Skin of body (tissue), 2 donors: Measurements from ENCODE around the gene PRKCH. TPM values are rescaled to one million over a fixed set of nuclear protein-coding genes. Genes with fewer than 3 reads are reported as not detected.

Experiments
- DNase-seq: peaks from one replicate; lab custom pipeline; 2025; lab: John Stamatoyannopoulos, UW
- total RNA-seq: library from RNA; depleted of rRNA; stranded (reverse); fragments of >200 nt; gene quantifications from one replicate; pipeline ENCODE4 v1.2.3, GENCODE V29; 2014

The PRKCH gene
- total RNA-seq, 1 donor from 2014 or later: 50.0 TPM

DNA sequence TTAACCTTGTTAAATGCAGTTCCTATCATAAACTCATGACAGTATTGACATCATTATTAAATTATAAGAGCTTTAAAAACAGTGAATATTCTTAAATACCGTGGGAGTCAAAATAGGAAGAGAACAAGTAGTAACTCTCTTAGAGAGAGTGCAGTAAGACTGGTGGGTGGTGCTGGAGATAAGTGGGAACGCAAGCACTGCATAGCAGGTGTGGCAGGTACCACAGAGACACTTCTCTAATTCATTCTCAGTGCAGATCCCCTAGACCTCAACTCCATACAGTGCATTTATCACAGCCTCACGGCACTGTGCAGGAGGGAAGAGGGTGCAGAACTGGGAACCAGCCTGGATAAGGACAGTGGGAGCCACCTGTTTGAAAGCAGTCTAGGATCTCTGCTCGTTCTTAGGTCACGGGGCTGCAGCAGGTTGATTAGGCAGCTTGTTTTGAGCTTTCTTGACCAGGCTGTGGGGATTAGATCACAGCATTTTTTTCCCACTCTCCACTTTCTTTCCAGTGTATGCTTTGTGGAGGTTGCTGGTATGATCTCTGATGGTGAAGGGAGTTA lies 165.6 kb downstream of the PRKCH start:
- no peak for DNase-seq

GRCh38 chr14:61488417-61489401 lies 167.3 kb downstream of the PRKCH start:
- DNase-seq: no peak

DNA sequence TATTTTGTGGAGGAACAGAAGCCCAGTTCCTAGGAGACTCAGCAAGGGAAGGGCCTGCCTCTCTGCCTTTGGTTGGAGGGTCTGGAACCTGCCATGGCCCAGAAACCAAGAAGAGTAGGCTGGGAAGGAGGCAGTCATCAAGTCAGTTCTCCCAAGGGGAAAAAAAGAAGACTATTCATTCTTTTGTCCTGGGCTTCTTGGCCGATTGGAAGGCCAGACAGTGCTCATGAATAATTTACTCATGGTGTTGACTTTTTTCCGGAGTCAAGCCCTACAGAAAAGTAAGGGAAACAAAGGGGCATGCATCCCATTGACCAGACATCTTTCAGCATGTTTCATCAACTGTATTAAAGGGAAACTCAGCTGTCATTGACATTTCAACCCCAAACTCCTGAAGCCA lies 168.1 kb downstream of the PRKCH start:
- no peak for DNase-seq

GRCh38 chr14:61489932-61490331 lies 168.6 kb downstream of the PRKCH start:
- no peak for DNase-seq

- DNase-seq: no peak
These were observed 169.8 kb downstream of the PRKCH start for GRCh38 chr14:61491224-61491623.

GRCh38 chr14:61491876-61492434 lies 170.6 kb downstream of the PRKCH start:
- DNase-seq: no peak

DNA sequence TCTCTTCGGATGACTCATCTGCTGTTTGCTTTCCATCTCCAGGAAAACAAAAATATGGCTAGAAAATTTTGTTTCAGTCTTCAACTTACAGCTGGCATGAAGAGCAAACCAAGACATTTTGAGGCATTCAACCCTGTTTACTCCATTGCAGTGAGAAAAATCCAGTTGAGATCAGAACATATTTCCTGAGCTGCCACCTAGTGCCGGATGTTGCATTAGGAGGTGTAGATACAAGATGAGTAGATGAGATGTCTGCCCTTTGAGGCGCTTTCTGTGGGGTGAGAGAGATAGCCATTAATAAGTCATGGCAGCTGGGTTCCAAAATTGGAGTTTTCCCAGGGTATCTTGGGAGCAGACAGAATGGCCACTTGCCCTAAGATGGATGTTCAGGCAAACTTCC lies 171.1 kb downstream of the PRKCH start:
- DNase-seq: no peak

GRCh38 chr14:61493239-61493638 lies 171.9 kb downstream of the PRKCH start:
- peak; percentile 57 for DNase-seq

DNA sequence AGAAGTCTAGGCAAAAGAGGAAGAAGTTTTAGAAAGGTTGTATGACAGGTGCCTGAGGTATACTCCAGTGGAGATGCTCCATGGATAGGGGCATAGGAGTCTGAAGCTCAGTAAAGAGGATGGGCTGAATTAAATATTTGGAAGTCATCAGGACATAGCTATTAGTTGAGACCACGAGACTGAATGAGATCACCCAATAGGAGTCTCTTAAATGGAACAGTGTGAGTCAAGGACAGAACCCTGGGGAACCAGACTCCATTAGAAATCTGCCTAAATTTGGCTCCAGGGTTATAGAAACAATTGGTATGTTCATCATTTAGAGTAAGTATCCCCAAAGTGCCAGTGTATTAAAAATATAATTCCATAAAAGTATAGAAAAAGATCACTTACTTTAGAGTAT lies 172.6 kb downstream of the PRKCH start:
- DNase-seq: no peak

DNA sequence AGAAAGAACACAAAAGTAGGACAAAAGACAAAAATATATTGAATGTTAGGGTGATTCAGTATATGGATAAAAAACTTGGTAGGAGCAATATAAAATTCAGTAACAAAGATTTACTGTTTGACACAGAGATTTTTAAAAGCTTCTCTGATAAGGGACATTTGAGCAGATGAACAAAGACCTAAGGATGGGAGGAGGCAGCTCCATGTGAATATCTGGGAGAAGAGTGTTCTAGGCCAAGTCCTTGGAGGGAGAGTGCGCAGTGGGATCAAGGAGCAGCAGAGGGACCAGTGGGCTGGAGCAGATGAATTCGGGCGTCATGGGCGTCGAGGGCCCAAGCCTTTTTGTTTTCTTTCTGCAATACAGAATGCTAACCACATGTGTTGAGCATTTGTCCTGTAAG lies 174.4 kb downstream of the PRKCH start:
- DNase-seq: no peak

DNA sequence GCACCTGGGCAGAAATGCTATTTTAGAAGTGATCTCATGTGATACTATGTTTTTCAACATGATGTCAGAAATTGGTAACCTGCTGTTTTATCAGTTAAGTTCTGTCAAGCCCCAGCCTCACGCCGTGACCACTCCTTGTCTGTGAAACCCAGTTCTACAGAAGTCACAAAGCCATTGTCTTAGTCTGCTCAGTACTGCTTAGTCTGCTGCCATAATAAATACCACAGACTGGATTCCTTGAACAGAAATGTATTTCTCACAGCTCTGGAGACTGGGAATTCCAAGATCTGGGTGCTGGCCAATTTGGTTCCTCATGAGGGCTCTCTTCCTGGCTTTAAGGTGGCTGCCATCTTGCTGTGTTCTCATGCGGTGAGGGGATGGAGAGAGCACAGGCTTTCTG lies 176.9 kb downstream of the PRKCH start:
- DNase-seq: no peak

- DNase-seq: no peak
These were observed 177.4 kb downstream of the PRKCH start for GRCh38 chr14:61498811-61499210.

DNA sequence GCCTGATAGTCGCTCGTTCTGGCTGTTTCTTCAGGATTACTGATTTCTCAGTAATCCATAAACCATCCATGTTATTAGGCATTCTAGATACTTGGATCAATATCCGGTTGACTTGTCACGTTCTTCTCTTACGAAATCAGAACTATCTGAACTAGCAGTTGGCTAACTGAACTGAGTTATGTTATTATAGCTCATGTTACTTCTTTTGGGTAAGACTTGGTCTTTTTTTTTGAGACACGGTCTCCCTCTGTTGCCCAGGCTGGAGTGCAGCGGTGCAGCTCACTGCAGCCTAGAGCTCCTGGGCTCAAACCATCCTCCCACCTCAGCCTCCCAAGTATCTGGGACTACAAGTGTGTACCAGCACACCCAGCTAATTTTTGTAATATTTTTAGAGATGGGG lies 178.6 kb downstream of the PRKCH start:
- no peak for DNase-seq

DNA sequence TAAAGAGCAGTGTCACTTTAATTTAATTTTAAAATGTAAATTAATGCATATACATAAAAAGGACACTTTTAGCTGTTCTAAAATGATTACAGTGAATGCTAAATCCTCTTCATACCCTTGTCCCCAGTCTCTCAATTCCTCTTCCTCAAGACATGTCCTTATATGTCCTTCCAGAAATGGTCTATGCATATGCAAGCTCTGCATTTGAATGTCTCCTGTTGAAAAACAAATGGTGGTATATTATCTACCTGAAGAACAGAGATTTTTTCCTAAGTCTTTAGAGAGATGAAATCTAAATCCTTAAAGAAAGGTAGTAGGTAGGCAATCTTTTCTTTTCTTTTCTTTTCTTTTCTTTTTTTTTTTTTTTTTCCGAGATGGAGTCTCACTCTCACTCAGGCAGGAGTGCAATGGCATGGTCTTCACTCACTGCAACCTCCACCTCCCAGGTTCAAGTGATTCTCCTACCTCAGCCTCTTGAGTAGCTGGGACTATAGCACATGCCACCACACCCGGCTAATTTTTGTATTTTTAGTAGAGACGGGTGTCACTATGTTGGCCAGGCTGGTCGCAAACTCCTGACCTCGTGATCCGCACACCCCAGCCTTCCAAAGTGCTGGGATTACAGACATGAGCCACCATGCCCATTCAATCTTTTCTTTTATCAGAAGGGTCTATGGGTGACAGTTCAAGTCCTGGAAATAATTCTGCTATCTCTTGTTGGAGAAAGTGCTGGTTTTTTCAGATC lies 180.5 kb downstream of the PRKCH start:
- no peak for DNase-seq

- no peak for DNase-seq
These were observed 181.2 kb downstream of the PRKCH start for GRCh38 chr14:61502459-61503093.

DNA sequence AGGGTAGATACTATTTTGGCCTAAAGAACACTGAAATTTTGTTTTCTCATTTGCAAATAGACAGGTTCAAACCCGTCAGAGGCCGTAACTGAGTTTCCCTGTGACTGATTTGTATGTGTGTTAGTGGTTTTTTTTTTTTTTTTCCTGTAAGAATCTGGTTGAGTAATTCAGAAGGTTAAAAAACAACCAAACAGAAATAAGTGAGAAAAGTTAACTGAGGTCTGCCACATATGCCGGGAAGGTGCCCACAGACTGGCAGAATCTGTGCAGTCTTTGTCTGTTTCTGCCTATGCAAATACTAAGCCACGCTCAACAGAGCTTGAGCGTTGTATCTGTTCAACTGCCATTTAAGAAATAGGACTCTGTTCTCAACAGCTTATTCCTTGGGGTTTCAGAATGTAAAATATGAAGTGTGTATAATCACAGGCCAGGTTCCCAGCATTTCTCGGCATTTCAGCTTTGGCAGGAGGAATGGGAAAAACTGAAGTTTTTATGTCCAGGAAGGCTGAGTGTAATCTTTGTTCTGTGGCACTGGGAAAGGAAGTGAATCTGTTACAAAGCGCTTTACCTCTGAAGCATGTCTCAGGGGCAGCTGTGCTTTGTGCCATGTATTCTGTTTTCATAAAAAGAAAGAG lies 181.9 kb downstream of the PRKCH start:
- no peak for DNase-seq

DNA sequence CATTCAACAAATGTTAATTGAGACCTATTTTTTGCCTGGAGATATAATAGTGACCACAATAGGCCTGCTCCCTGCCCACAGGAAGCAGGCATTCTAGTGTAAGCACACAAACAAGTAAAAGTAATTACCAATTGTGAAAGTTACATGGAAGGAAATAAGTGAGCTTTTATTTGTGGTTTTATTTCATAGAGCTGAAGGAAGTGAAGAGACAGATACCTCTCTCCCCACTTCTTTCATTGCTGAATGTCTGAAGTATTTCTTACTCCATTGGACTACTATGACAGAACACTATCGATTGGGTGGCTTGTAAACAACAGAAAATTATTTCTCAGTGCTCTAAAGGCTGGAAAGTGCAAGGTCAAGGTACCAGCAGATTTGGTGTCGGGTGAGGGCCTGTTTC lies 183.5 kb downstream of the PRKCH start:
- no peak for DNase-seq

DNA sequence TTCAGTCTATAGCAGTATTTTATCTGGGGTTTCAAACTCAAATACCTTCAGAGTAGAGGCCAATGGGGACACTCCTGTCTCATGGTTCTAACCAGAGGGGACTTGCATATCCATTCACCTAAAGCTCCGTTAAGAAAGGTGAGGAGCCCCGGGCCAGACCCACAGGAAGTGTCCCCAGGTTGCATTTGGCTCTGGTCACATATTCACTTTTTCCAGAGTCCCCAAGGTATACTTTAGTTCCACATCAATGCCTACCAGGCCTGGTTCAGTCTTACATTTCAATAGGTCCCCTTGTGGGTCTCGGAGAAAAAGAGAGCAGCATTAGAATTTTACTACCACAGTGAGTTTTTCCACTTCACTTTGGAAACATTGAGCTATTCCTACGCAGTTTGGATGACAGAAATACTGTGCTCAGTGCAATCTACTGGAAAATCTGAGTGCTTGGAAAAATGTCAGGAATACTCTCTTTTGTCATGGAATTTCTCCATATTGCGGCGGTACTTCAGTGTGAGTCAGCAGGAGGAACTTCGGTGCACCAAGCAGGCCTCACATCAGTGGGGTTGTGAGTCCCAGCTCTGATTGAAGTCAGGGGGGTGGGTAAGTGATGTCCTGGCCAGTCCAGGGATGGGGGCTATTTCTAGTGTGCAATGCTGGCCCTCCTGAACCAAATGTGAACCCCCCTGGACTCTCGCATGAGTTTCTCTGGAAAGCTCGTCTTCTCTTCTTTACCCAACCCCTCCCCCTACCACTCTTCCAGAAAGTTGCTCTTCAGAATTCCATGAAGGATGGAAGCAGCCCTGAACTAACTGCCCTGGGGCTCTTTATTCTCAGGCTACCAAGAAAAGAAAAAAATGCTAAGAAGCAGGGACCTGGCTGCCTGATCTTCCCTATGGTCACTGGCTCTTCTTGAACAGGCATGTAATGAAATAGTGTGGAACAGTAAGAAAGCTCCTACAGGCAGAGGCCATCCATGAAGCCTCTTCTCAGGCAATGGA lies 184.7 kb downstream of the PRKCH start:
- DNase-seq: peak; percentile 55

DNA sequence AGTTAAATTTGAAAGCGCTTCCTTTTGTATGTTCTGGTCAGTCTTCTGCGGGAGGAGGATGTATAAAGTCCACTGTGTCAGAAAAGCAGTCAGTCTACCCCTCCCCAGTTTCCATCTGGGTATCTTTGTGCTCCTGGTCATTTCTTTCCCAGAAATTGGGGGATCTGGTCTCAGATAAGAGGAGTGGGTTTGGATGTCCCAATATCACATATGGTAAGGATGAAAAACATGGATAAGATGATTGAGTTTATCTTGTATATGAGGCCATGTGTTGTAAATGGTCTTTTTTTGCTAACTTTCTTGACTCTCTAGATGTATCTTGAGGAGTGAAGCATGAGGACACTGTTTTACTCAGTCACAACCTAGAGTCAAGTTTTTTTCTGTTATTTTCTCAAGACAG lies 187.1 kb downstream of the PRKCH start:
- DNase-seq: no peak
